Measurements from ENCODE around the gene RBM14. TPM values are rescaled to one million over a fixed set of nuclear protein-coding genes. Genes with fewer than 3 reads are reported as not detected.

Gene RBM14
- 14.4 and 53.5 TPM in 2 replicates for total RNA-seq

GRCh38 chr11:66616379-66617154 is at the start of gene RBM14:
Gene RBM14 (plus strand): TSS chr11:66616630. CDS start chr11:66616721, 91 bp downstream.

DNA sequence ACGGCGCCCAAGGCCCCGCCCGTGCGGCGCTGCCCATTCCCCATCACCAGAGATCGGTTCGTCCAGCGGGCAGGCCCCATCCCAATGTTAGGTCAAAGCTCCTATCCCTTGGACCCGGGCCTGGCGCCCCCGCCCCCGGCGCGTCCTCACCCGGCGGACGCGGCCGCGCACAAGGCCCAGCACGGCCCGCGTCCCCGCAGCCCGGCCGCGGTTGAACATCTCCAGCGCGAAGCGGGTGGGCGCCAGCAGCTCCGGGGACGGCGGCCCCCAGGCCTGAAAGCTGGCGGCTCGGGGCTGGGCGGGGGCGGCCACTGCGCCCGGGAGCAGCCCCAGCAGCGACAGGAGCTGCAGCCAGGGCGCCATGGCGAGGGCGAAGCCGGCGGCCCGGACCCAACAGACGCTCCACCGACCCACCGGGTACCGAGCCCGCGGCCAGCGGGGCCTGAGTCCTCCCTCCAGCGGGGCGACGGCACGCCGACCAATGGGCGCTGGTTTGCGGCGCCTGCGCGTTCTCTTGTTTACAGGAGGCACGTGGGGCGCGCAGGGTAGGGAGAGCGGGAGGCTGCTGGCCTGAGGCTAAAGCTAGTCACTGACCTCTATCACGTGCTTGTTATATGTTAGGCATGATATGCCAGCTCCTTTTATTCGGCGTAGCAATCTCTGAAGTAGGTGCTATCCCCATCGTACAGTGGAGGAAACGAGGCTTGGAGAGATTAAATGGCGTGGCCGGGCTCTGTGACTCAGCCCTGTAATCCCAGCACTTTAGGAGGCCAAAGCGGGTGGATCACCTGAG is 48.1 kb upstream of the RBM14 start, which contains the start of gene CTSF:
CTSF (minus strand) TSS at position 483 of the 793 bp plus-strand sequence; CDS start at position 363, 120 bp downstream.

GRCh38 chr11:66592457-66593302 is 23.8 kb upstream of the RBM14 start, which contains the start of the genes CCDC87 and CCS:
Gene CCDC87 (minus strand): TSS chr11:66593063. CDS start chr11:66593015, 48 bp downstream.
Gene CCS (plus strand): TSS chr11:66593185. CDS start chr11:66593262, 77 bp downstream.

GRCh38 chr11:66638177-66639065 is 22.0 kb downstream of the RBM14 start, which contains the start of gene RBM4:
Gene RBM4 (plus strand): TSS chr11:66638703. CDS start chr11:66639712, 1,009 bp downstream.

Small RNAs within 50 kb of the gene (small RNA-seq; reads per million reads assigned to genes)
- 0.16 reads per million for gene RNU4-39P (ENCODE audit: low replicate concordance)

Other genes starting within 250 kb of the RBM14 start
- gene SLC29A2, start 244.9 kb upstream of the RBM14 start, total RNA-seq, result 0.29 and 0.44 TPM in 2 replicates
- gene NPAS4, start 195.6 kb upstream of the RBM14 start, total RNA-seq, result not detected in 2 replicates
- gene MRPL11, start 177.8 kb upstream of the RBM14 start, total RNA-seq, result 30.9 and 41.1 TPM in 2 replicates
- gene PELI3, start 149.7 kb upstream of the RBM14 start, total RNA-seq, result 11.4 and 11.9 TPM in 2 replicates
- gene DPP3, start 136.2 kb upstream of the RBM14 start, total RNA-seq, result 41.8 and 61.1 TPM in 2 replicates
- 29.1 and 34.4 TPM in 2 replicates for gene BBS1, start 106.0 kb upstream of the RBM14 start, total RNA-seq
- gene ZDHHC24, start 70.6 kb upstream of the RBM14 start, total RNA-seq, result 11.3 and 12.0 TPM in 2 replicates
- not detected in 2 replicates for gene ACTN3, start 69.7 kb upstream of the RBM14 start, total RNA-seq
- 12.7 and 19.0 TPM in 2 replicates for gene CTSF, start 48.0 kb upstream of the RBM14 start, total RNA-seq
- gene CCDC87, start 23.6 kb upstream of the RBM14 start, total RNA-seq, result 0.29 and 0.44 TPM in 2 replicates
- gene CCS, start 23.4 kb upstream of the RBM14 start, total RNA-seq, result 23.6 and 32.2 TPM in 2 replicates
- gene RBM4, start 22.1 kb downstream of the RBM14 start, total RNA-seq, result 90.1 and 106 TPM in 2 replicates
- 15.3 and 20.3 TPM in 2 replicates for gene RBM4B, start 61.3 kb downstream of the RBM14 start, total RNA-seq
- 0.14 and 0.66 TPM in 2 replicates for gene SPTBN2, start 112.6 kb downstream of the RBM14 start, total RNA-seq
- 21.0 and 25.2 TPM in 2 replicates for gene RCE1, start 226.8 kb downstream of the RBM14 start, total RNA-seq
- 11.6 and 26.6 TPM in 2 replicates for gene LRFN4, start 240.4 kb downstream of the RBM14 start, total RNA-seq